WTC11 (cell line): ENCODE measurements around the gene ARL5A.

ENCODE experiments used
- SMAD3 ChIP-seq: sonication (generic); formaldehyde crosslinking; IDR thresholded peaks from 2 replicates; pipeline ENCODE4 v1.8.0; 2022; ENCODE audit warnings: missing genetic modification reagents, mild to moderate bottlenecking, borderline replicate concordance
- SP1 ChIP-seq: sonication (generic); formaldehyde crosslinking; conservative IDR thresholded peaks from 2 replicates; pipeline ENCODE4 v1.8.1; 2022; ENCODE audit warnings: missing genetic modification reagents
- TCF7 ChIP-seq: sonication (generic); formaldehyde crosslinking; IDR thresholded peaks from 2 replicates; pipeline ENCODE4 v1.8.0; 2022; ENCODE audit warnings: mild to moderate bottlenecking, low read depth, missing genetic modification reagents, moderate library complexity
- TP53 ChIP-seq: sonication (generic); formaldehyde crosslinking; IDR thresholded peaks from 2 replicates; pipeline ENCODE4 v1.8.1; 2023; ENCODE audit warnings: mild to moderate bottlenecking, missing genetic modification reagents
- TF ChIP-seq, protein P1 (sequence below): fragments of 200-600 bp; IDR thresholded peaks from 2 replicates; pipeline ENCODE4 v1.8.0; 2022; ENCODE audit warnings: antibody characterized with exemption

GRCh38 chr2:151799886-151800292, 28.3 kb downstream of the ARL5A start:
- no peak for TF ChIP-seq TP53 (CRISPR knock-in tag)
- no peak for TF ChIP-seq SMAD3 (CRISPR knock-in tag)
- TF ChIP-seq, protein P1, sequence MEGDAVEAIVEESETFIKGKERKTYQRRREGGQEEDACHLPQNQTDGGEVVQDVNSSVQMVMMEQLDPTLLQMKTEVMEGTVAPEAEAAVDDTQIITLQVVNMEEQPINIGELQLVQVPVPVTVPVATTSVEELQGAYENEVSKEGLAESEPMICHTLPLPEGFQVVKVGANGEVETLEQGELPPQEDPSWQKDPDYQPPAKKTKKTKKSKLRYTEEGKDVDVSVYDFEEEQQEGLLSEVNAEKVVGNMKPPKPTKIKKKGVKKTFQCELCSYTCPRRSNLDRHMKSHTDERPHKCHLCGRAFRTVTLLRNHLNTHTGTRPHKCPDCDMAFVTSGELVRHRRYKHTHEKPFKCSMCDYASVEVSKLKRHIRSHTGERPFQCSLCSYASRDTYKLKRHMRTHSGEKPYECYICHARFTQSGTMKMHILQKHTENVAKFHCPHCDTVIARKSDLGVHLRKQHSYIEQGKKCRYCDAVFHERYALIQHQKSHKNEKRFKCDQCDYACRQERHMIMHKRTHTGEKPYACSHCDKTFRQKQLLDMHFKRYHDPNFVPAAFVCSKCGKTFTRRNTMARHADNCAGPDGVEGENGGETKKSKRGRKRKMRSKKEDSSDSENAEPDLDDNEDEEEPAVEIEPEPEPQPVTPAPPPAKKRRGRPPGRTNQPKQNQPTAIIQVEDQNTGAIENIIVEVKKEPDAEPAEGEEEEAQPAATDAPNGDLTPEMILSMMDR: no peak
- no peak for TF ChIP-seq SP1 (CRISPR knock-in tag)
- no peak for TF ChIP-seq TCF7 (CRISPR knock-in tag)
